NCI-H82 (cell line): ENCODE measurements around the gene LYAR.
"Not testable (repeated sequence)": the region's sequence is repeated elsewhere in the genome, so short reads cannot be mapped to it uniquely, and the experiment has no call there.

Experiments
- DNase-seq: peaks from one replicate; lab custom pipeline; 2025; lab: John Stamatoyannopoulos, UW

Gene LYAR

DNA sequence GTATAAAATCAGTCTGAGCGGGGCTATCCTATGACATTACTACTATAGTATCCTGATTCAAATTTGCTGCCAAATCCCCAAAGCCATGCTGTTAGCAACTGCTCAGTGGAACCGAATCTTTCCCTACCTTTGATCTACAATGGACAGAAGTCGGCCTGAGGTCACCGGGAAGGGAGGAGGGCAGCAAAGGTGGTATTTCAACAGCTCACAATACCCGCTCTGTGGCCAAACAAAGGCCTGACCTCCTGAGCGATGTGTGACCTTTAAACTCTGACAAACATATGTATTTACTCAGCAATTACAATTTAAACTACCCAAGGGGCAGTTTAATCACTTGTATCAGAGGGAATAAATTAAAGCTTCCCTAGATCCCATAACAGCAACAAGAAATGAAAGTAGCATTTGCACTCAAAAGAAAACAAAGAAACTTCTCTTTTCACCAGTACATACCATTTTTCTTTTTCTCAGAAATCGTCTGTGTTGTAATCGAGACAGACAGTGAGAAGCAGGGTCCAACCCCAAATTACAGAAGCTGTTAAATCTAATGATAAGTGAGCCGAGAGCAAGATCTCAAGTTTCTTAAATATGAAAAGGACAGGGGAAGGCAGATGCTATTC is 30.4 kb downstream of the LYAR start:
- no peak for DNase-seq

DNA sequence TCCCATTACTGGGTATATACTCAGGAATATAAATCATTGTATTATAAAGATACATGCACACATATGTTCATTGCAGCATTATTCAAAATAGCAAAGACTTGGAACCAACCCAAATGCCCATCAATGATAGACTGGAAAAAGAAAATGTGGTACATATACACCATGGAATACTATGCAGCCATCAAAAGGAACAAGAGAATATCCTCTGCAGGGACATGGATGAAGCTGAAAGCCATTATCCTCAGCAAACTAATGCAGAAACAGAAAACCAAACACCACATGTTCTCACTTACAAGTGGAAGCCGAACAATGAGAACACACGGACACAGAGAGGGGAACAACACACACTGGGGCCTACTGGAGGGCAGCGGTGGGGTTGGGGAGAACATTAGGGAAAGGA is 32.2 kb downstream of the LYAR start:
- not testable (repeated sequence) for DNase-seq

DNA sequence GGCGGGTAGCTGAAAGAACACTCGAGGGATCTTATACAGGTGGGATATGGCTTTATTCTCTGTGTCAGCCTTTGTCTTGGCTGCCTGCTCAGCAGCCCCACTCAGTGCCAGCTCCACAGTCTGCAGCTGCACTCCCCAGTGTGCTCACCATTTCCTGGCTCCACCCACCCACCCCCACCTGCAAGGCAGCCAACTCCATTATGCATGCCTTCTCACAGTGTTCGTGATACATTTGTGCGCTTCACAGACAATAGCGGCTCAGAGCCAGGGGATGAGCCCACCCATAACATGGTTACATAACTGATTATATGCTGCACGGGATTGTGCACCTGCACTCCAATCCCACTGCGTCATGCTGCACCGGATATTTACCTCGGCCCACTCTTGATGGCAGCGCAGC is 33.2 kb downstream of the LYAR start:
- no peak for DNase-seq

DNA sequence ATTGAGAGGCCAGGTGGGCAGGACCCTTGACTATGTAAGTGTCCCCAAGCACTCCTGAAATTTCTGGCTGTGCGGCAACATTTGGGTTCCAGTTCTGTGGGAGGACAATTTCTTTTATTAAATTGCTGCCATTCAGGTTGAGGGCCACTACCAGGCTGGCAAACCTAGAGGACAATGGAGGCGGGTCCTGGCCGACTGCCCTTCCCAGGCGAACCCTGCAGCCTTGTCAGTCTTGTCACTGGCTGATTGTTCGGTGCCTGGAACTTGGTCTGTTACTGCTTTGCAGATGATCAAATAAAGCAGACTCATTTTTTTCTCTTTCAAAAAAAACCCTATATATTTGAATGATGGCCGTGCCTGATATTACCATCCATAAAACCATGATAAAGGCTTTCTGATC is 35.3 kb downstream of the LYAR start:
- DNase-seq = no peak

- no peak for DNase-seq
These were observed 35.8 kb downstream of the LYAR start for GRCh38 chr4:4254199-4254598.

DNA sequence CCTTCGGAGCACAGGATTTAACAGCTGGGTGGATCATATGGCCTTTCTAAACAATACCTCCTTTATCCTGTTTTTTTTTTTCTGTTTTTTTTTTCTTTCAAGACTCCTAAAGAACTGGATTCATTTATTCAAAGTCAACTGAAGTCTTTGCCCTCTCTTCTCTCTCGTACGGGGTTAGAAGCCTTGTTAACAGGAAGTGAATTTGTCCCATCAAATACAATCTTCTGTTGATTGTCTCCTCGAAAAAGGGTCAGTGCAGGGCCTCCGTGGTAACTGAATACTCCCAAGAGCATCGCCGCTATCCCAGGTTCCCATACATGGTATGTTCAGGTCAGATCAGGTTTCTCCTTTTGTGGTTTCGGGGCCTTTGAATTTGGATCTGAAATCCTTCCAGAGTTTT is 40.1 kb downstream of the LYAR start:
- DNase-seq = no peak

GRCh38 chr4:4249342-4249741 is 40.6 kb downstream of the LYAR start:
- DNase-seq = not testable (repeated sequence)

DNA sequence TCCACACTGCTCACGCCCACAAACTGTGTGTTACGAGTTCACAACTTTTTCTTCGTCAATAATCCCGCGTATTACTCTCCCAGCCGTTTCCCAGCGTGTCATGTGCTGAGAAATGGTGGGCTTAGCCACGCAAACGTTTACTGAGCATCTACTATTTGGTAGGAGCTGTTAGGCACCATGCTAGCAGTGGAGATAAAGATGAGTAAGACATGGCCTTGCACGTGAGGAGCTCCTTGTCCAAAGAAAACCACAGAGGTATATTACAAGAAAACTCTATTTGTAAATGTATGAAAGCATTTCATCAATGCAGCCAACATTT is 41.1 kb downstream of the LYAR start:
- DNase-seq = peak; percentile 26

DNA sequence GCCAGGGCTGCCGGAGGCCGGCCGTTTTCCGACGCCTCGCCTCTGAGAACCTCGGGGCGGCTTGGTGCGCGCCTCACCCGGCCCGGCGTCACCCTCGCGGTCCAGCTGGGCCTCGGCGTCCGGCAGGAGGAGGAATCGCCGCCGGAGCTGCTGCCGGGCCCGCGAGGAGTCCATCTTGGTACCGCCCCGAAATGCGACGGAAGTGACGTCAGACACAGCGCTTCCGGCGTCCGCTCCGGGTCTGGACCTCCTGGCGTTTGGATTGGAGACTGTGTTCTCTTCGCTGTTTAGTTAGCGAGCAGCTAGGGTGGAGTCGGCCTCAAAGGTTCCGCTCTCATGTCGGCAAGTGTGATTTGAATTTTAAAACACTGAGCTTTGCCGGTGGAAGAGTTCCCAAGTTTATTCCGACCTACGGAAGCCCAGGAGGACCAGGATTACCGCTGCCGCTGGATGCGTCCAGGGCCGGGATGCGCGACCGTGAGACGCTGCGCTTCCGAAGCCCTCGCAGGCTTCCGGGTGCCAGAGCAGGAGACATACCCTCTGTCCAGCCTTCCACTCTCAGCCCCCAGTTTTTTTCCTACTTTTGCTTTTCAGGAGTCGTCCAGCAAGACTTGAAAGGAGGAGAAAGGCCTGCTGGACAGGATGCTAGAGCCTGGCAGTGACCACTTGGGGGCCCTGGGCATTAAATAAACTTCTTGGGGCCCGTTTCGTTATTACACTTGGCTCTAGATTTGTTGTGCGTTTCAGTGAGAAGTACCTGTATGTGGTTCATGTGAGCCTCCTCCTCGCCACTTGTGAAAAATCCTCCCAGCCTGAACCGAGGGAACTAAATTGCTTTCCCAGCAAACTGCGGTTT is 41.7 kb downstream of the LYAR start, which contains the start of gene TMEM128:
TSS of gene TMEM128 (minus strand) at position 195 of the 856 bp plus-strand sequence. CDS start at position 174, 21 bp downstream.
- peak; percentile 91 for DNase-seq

DNA sequence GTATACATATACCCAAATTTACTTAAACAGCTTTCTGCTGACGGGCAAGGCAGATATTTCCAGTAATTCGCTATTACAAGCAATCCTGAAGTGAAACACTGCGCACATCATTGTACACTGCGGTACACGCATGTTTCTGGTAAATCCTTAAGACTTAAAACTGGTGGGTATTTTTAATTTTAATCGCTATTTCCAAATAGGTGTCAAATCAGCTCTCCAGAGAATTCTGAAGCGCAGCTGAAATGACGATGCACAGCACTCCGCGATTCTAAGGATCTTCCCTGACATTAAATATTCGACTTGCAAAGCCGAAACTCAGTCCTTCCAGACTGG is 42.3 kb downstream of the LYAR start:
- no peak for DNase-seq

DNA sequence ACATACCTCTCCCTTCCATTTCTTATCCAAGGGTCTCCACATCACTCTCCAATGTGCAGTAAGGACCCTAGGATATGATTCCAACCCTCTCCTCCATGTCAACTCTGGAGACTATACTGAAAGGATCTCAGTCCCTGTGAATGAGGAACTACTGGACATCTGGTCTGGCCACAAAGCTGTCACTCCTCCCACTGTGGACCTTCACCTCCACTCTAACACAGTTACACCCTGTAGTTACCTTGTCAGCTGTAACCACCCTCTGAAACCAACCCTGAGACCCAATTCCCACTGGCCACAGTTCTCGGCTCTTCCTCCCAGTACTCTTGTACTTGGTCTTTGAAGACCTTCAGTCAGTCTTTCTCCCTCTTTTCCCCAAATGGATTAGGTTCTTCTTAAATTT is 44.8 kb downstream of the LYAR start:
- DNase-seq = no peak

GRCh38 chr4:4239551-4239950 is 50.4 kb downstream of the LYAR start:
- DNase-seq = not testable (repeated sequence)

GRCh38 chr4:4233610-4234009 is 56.3 kb downstream of the LYAR start:
- no peak for DNase-seq

DNA sequence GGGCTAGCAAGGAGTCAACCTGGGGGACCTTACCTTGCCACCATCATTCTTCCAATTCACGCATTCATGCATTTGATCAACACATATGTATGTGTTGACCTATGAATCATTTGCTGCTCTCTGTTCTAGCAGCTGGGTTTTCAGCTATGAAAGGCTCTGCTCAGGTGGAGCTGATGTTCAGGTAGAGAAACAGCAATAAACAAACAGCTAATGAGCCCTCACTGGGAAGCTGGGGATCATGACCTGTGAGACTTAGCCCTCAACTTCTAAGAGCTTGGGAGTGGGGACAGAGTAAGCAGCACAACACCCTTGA is 61.6 kb downstream of the LYAR start:
- DNase-seq = no peak

- no peak for DNase-seq
These were observed 62.2 kb downstream of the LYAR start for GRCh38 chr4:4227510-4228355.

DNA sequence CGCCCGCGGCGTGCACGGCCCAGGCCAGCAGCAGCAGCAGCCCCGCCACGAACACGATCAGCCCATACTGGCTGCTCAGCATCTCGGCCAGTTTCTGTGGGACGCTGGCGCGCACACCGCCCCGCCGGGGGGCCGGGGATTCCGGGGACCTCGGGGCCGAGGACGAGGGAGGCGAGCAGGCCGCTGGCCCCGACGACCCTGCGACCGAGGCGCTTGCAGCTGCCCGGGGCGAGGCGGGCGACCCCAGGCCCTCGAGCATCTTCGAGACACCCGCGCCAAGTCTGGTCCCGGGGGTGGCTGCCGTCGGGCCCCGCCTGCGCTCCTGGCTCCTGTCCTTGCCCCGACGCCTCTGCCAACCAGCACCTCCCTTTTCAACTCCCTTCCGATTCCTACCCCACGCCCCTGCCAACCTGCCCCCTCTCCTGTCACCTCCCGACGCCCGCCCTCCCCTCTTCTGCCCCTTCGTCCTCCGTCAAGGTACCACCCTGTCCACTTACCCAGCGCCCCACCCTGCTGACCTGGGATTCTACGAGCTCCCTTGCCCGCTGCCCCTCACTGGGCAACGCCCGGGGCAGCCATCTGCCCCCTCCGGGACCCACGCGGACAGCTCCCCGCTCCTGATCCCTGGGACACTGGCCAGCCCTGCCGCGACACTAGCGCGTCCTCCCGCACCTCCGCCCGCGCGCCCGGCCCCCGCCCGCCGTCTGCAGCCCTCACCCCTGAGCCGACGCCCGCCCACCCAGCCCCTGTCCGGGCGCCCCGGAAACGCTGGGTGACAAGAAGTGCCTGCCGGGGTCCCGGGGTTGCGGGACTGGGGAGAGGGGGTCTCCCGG is 63.1 kb downstream of the LYAR start, which contains the start of gene OTOP1:
TSS of gene OTOP1 (minus strand) at position 324 of the 833 bp plus-strand sequence. CDS start at position 259, 65 bp downstream.
- DNase-seq = no peak

DNA sequence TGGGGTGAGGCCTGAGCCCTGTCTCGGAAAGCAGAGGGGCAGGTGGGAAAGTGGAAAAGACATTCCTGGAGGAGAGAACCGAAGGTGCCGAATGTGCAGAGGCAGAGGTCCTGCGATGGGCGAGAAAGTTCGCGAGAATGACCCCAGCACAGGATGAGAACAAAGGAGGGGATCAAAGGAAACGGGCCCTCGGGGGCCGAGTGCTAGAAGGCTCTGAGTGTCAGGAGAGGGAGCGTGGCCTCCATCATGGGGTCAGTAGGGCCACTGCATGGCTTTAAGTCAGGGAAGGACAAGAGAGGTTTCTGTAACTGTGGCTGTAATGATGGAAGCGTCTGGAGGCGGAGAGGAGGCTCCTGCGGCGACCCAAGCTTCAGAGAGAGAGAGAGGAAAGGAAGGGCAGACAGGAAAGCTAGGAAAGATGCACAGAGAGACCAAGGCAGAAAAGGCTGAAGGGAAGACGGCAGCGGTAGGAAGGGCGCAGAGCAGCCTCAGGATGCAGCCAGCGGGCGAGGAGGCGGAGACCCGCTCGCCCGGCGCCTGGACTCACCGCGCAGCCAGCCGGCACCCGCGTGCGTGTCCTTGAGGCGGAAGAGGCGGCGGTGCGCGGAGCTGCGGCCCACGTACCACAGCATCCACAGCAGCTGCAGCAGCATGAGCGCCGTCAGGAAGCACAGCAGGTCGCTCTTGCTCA is 63.9 kb downstream of the LYAR start:
- peak; percentile 8 for DNase-seq
